Kidney epithelial cell (primary cell): ENCODE measurements around the gene VPS16. TPM values are rescaled to one million over a fixed set of nuclear protein-coding genes. Genes with fewer than 3 reads are reported as not detected.
"Not testable (repeated sequence)": the region's sequence is repeated elsewhere in the genome, so short reads cannot be mapped to it uniquely, and the experiment has no call there.

Experiments used
- DNase-seq: peaks from one replicate; pipeline ENCODE4 v3.0.0-alpha.2; 2010; ENCODE audit warnings: low read depth
- H3K27me3 ChIP-seq: 2 replicates; pipeline ENCODE4 v1.6.0; 2011; ENCODE audit warnings: low read length; ENCODE audit not compliant: control insufficient read depth, insufficient read depth
- H3K36me3 ChIP-seq: 2 replicates; pipeline ENCODE4 v1.5.1; 2011; ENCODE audit warnings: low read length; ENCODE audit not compliant: control insufficient read depth, insufficient read depth
- H3K4me3 ChIP-seq: 2 replicates; pipeline ENCODE4 v1.5.1; 2011; ENCODE audit warnings: low read depth, mild to moderate bottlenecking, control low read depth, low read length
- total RNA-seq: library from RNA; depleted of rRNA; stranded (reverse); fragments of >200 nt; gene quantifications from 2 replicates; pipeline ENCODE4 v1.2.3, GENCODE V29; 2015
- TF ChIP-seq, protein P1 (sequence below): IDR thresholded peaks from 2 replicates; pipeline ENCODE4 v1.5.1; 2011; ENCODE audit warnings: mild to moderate bottlenecking, moderate library complexity, low read length, control low read depth, inconsistent platforms; ENCODE audit not compliant: insufficient read depth, poor library complexity, severe bottlenecking

The VPS16 gene
- total RNA-seq, 1 donor from 2014 or later = 38.6 TPM

DNA sequence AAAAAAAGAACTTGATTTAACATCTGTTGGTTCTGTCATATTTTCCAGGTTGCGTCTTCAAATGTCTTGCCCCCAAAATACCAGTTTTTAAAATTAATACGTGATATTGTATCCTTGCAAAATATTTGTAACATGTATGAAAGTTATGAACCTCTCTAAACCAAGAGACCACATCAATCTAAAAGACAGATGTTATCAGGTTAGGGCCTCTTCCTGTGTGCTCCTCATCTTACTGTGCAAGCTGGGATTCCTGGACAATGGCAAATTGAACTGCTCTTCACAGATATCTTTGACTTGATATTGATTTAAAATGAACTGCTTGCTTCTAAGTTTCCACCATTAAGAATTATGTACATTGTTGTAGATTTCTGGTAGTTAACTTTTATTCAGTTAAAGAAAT lies 14.8 kb upstream of the VPS16 start:
- no peak overlapping the region for H3K4me3 ChIP-seq
- TF ChIP-seq, protein P1, sequence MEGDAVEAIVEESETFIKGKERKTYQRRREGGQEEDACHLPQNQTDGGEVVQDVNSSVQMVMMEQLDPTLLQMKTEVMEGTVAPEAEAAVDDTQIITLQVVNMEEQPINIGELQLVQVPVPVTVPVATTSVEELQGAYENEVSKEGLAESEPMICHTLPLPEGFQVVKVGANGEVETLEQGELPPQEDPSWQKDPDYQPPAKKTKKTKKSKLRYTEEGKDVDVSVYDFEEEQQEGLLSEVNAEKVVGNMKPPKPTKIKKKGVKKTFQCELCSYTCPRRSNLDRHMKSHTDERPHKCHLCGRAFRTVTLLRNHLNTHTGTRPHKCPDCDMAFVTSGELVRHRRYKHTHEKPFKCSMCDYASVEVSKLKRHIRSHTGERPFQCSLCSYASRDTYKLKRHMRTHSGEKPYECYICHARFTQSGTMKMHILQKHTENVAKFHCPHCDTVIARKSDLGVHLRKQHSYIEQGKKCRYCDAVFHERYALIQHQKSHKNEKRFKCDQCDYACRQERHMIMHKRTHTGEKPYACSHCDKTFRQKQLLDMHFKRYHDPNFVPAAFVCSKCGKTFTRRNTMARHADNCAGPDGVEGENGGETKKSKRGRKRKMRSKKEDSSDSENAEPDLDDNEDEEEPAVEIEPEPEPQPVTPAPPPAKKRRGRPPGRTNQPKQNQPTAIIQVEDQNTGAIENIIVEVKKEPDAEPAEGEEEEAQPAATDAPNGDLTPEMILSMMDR = no peak
- peaks cover 14% of the 10 kb centered on the region for H3K27me3 ChIP-seq
- DNase-seq = no peak
- H3K36me3 ChIP-seq = no peaks in the 10 kb centered on the region

DNA sequence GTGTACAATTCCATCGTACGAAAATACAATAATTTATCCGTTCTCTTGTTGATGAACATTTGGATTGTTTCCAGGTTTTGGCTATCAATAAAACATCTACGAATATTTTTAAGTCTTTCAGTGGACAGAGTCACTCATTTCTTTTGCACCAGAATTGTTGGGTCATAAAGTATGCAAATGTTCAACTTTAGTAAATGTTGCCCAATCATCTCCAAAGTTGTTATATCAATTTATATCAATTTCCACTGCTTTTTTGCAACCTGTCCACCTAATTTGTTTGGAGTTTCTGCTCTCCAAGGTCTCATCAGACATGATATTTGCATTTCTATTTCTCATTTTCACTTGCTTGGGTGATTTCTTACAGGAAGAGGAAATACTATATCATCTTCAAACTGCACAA lies 13.9 kb upstream of the VPS16 start:
- no peak for DNase-seq
- TF ChIP-seq, protein P1 = no peak
- H3K4me3 ChIP-seq = no peak overlapping the region
- no peaks in the 10 kb centered on the region for H3K36me3 ChIP-seq
- peaks cover 5% of the 10 kb centered on the region for H3K27me3 ChIP-seq

DNA sequence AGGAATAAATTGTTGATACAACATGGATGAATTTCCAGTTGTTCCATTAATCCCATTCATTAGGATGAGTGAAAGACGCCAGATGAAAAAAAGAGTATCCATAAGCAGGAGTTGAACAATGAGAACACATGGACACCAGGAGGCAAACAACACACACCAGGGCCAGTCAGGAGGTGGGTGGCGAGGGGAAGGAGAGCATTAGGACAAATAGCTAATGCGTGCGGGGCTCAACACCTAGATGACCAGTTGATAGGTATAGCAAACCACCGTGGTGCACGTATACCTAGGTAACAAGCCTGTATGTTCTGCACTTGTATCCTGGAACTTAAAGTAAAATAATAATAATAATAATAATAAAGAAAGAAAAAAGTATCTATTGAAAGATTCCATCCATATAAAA lies 11.2 kb upstream of the VPS16 start:
- no peaks in the 10 kb centered on the region for H3K27me3 ChIP-seq
- no peaks in the 10 kb centered on the region for H3K36me3 ChIP-seq
- H3K4me3 ChIP-seq = no peak overlapping the region
- TF ChIP-seq, protein P1 = no peak
- no peak for DNase-seq

DNA sequence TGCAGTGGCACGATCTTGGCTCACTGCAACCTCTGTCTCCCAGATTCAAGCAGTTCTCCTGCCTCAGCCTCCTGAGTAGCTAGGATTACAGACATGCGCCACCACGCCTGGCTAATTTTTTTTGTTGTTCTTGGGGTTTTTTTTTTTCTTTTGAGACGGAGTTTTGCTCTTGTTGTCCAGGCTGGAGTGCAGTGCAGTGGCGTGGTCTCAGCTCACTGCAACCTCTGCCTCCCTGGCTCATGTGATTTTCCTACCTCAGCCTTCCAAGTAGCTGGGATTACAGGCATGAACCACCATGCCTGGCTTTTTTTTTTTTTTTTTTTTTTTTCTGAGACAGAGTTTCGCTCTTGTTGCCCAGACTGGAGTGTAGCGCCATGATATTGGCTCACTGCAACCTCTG lies 9.3 kb upstream of the VPS16 start:
- not testable (repeated sequence) for H3K36me3 ChIP-seq, H3K27me3 ChIP-seq, H3K4me3 ChIP-seq, DNase-seq

DNA sequence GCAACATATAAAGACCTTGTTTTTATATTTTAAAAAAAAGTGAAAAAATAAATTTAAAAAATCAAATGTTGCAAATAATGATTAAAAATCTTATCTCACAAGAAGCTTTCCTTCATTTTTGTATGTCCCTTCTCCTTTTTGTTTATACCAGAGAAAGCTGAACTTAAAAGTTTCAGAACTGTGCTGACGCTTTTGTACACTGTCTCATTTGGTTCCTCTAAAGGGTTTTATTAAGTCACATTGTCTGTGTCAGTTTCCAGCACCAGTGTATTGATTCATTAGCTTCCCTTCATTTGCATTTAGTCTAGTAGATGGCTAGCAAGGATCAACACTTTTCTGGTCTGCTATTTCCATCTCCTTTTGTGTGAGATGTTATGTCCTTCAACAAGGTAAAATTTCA lies 6.8 kb upstream of the VPS16 start:
- DNase-seq = no peak
- TF ChIP-seq, protein P1 = no peak
- no peak overlapping the region for H3K4me3 ChIP-seq
- H3K27me3 ChIP-seq = no peaks in the 10 kb centered on the region
- no peaks in the 10 kb centered on the region for H3K36me3 ChIP-seq

DNA sequence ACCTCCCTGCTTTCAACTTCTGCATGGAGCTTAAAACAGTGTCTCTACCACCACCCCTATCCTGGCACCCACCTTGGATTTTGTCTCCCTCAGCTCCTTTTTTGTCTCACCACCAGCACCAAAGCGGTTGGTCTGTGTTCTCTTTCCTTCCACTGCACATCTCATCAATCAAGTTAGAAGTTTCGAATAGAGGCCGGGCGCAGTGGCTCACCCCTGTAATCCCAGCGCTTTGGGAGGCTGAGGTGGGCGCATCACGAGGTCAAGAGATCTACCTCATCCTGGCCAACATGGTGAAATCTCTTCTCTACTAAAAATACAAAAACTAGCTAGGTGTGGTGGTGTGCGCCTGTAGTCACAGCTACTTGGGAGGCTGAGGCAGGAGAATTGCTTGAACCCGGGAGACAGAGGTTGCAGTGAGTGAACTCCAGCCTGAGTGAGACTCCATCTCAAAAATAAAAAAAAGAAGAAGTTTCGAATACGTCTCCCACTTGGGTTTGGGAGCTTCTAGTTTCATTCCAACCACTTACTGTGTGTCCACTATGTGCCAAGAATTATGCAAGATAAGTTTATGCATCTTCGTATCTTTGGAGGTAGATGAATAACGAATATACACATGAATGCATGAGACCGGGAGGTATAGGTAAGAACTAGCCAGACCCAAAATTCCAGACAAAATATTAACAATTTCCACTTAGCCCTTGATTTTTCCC lies 6.0 kb upstream of the VPS16 start:
- TF ChIP-seq, protein P1 = no peak
- DNase-seq = no peak
- Histone ChIP-seq H3K4me3 (no peak overlapping the region), H3K36me3 (no peaks in the 10 kb centered on the region), H3K27me3 (no peaks in the 10 kb centered on the region)
